Endodermal cell (in vitro differentiated cells): Measurements from ENCODE around the gene MCOLN1. TPM values are rescaled to one million over a fixed set of nuclear protein-coding genes. Genes with fewer than 3 reads are reported as not detected.
"Not testable (repeated sequence)": the region's sequence is repeated elsewhere in the genome, so short reads cannot be mapped to it uniquely, and the experiment has no call there.

Experiments used
- DNase-seq: peaks from one replicate; pipeline ENCODE4 v3.0.0-alpha.2; 2017
- H3K27ac ChIP-seq: 2 replicates; pipeline ENCODE4 v1.5.1; 2013; ENCODE audit warnings: mild to moderate bottlenecking, low read depth, low read length, moderate library complexity
- H3K27me3 ChIP-seq: 2 replicates; pipeline ENCODE4 v1.6.1; 2013; ENCODE audit warnings: mild to moderate bottlenecking, low read length, moderate library complexity; ENCODE audit not compliant: insufficient read depth, control insufficient read depth, poor library complexity, severe bottlenecking
- H3K36me3 ChIP-seq: 2 replicates; pipeline ENCODE4 v1.7.0; 2013; ENCODE audit warnings: mild to moderate bottlenecking, low read length, moderate library complexity; ENCODE audit not compliant: control insufficient read depth, insufficient read depth
- H3K4me1 ChIP-seq: one replicate; pipeline ENCODE4 v1.7.0; 2013; ENCODE audit warnings: low read length; ENCODE audit not compliant: control insufficient read depth, insufficient read depth
- H3K4me3 ChIP-seq: 2 replicates; pipeline ENCODE4 v1.5.1; 2013; ENCODE audit warnings: mild to moderate bottlenecking, low read length, moderate library complexity
- H3K9ac ChIP-seq: 2 replicates; pipeline ENCODE4 v1.6.1; 2013; ENCODE audit warnings: mild to moderate bottlenecking, low read length, moderate library complexity; ENCODE audit not compliant: poor library complexity, severe bottlenecking; ENCODE audit errors: extremely low read depth
- H3K9me3 ChIP-seq: 2 replicates; pipeline ENCODE4 v1.6.1; 2013; ENCODE audit warnings: mild to moderate bottlenecking, low read length, moderate library complexity; ENCODE audit not compliant: control insufficient read depth
- H3K27ac Mint-ChIP-seq: 2 replicates; pipeline ENCODE4 v1.8.0; 2020; ENCODE audit warnings: mixed read lengths
- H3K27me3 Mint-ChIP-seq: 2 replicates; pipeline ENCODE4 v1.8.0; 2021; ENCODE audit warnings: mild to moderate bottlenecking, mixed read lengths; ENCODE audit not compliant: insufficient read depth
- H3K36me3 Mint-ChIP-seq: 2 replicates; pipeline ENCODE4 v1.8.0; 2020; ENCODE audit warnings: low read depth, mixed read lengths
- H3K4me1 Mint-ChIP-seq: 2 replicates; pipeline ENCODE4 v1.8.0; 2020; ENCODE audit warnings: mixed read lengths
- H3K4me3 Mint-ChIP-seq: 2 replicates; pipeline ENCODE4 v1.8.0; 2020; ENCODE audit warnings: mild to moderate bottlenecking, moderate library complexity, mixed read lengths
- H3K9me3 Mint-ChIP-seq: 2 replicates; pipeline ENCODE4 v1.8.0; 2020; ENCODE audit warnings: mild to moderate bottlenecking, mixed read lengths
- WGBS, 2 experiments: methylation state at CpG; one replicate each; pipeline versions ENCODE4 v1.1.5 to v1.1.7; 2013; ENCODE audit warnings: missing lambda C conversion rate in 2 of 2, mixed read lengths in 1 of 2; ENCODE audit not compliant: insufficient coverage in 1 of 2, insufficient read length in 1 of 2; 5-methylcytosine and 5-hydroxymethylcytosine counted together
- total RNA-seq, 2 donors: library from RNA; stranded (reverse); fragmentation: NEBNext Ultra II Directional in 1 of 2; extraction: Animal tissue kit (Norgen Biotek cat#: 25700) in 1 of 2; gene quantifications; 2 replicates in 1 of 2; 3 replicates in 1 of 2; pipeline ENCODE4 v1.2.1, GENCODE V29; 2021
- TF ChIP-seq, protein P1 (sequence below): fragments of 200-600 bp; sonication (generic); conservative IDR thresholded peaks from 2 replicates; pipeline ENCODE4 v1.5.0; 2021; ENCODE audit warnings: antibody characterized with exemption, mild to moderate bottlenecking

The MCOLN1 gene
- total RNA-seq, 2 donors from 2014 or later = 18.0 to 21.4 TPM

DNA sequence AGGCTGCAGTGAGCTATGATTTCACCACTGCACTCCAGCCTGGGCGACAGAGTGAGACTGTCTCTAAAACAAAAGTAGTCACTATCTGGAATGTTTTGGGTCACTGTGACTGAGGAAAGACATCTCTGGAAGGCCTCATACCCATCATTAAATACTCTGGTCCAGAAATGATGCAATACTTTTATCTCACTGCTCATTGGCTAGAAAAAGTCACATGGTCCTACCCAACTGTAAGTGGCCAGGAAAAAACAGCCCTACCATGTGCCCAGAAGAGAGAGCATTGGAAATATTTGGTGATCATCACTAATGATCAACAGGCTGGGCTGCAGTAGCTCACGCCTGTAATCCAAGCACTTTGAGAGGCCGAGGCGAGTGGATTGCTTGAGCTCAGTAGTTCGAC lies 42.9 kb downstream of the MCOLN1 start:
- no peaks in the 10 kb centered on the region for H3K27me3 ChIP-seq
- H3K9me3 Mint-ChIP-seq = no peaks in the 10 kb centered on the region
- DNase-seq = no peak
- no peaks in the 10 kb centered on the region for H3K27me3 Mint-ChIP-seq
- H3K27ac ChIP-seq = no peak overlapping the region
- H3K4me1 Mint-ChIP-seq = no peaks in the 10 kb centered on the region
- WGBS, 2 experiments = 85 to 95% methylated on average over 4 to 5 of the region's 5 CpGs
- H3K4me3 Mint-ChIP-seq = no peak overlapping the region
- no peaks in the 10 kb centered on the region for H3K4me1 ChIP-seq
- no peaks in the 10 kb centered on the region for H3K9me3 ChIP-seq
- no peak overlapping the region for H3K27ac Mint-ChIP-seq
- H3K36me3 ChIP-seq = no peaks in the 10 kb centered on the region
- TF ChIP-seq, protein P1, sequence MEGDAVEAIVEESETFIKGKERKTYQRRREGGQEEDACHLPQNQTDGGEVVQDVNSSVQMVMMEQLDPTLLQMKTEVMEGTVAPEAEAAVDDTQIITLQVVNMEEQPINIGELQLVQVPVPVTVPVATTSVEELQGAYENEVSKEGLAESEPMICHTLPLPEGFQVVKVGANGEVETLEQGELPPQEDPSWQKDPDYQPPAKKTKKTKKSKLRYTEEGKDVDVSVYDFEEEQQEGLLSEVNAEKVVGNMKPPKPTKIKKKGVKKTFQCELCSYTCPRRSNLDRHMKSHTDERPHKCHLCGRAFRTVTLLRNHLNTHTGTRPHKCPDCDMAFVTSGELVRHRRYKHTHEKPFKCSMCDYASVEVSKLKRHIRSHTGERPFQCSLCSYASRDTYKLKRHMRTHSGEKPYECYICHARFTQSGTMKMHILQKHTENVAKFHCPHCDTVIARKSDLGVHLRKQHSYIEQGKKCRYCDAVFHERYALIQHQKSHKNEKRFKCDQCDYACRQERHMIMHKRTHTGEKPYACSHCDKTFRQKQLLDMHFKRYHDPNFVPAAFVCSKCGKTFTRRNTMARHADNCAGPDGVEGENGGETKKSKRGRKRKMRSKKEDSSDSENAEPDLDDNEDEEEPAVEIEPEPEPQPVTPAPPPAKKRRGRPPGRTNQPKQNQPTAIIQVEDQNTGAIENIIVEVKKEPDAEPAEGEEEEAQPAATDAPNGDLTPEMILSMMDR = no peak
- no peak overlapping the region for H3K4me3 ChIP-seq
- no peak overlapping the region for H3K9ac ChIP-seq
- peaks cover 4% of the 10 kb centered on the region for H3K36me3 Mint-ChIP-seq

DNA sequence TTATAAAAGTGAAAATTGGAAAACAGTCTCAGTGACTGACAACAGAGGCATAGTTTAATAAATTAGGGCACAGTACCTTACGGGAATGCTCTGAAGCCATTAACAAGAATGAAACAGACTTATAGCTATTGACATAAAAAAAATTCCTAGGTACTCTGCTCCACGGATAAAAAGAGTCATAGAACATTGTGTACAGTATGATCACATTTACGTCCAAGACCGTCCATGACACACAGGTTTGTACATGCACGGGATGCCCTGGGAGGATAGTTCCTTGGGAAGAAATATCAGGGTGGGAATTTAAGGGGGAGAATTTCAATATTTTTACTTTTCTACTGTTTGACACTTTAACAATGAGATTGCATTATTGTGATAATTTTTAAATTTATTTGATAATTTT lies 48.3 kb downstream of the MCOLN1 start:
- H3K9ac ChIP-seq = no peak overlapping the region
- TF ChIP-seq, protein P1 = no peak
- no peaks in the 10 kb centered on the region for H3K9me3 ChIP-seq
- 85 to 89% methylated on average over 4 to 5 of the region's 5 CpGs for WGBS, 2 experiments
- Mint-ChIP-seq H3K36me3 (no peaks in the 10 kb centered on the region), H3K9me3 (no peaks in the 10 kb centered on the region), H3K27ac (no peak overlapping the region), H3K27me3 (peaks cover 2% of the 10 kb centered on the region), H3K4me3 (no peak overlapping the region), H3K4me1 (no peaks in the 10 kb centered on the region)
- H3K4me1 ChIP-seq = no peaks in the 10 kb centered on the region
- H3K27me3 ChIP-seq = no peaks in the 10 kb centered on the region
- H3K4me3 ChIP-seq = no peak overlapping the region
- DNase-seq = no peak
- H3K36me3 ChIP-seq = no peaks in the 10 kb centered on the region
- H3K27ac ChIP-seq = no peak overlapping the region

DNA sequence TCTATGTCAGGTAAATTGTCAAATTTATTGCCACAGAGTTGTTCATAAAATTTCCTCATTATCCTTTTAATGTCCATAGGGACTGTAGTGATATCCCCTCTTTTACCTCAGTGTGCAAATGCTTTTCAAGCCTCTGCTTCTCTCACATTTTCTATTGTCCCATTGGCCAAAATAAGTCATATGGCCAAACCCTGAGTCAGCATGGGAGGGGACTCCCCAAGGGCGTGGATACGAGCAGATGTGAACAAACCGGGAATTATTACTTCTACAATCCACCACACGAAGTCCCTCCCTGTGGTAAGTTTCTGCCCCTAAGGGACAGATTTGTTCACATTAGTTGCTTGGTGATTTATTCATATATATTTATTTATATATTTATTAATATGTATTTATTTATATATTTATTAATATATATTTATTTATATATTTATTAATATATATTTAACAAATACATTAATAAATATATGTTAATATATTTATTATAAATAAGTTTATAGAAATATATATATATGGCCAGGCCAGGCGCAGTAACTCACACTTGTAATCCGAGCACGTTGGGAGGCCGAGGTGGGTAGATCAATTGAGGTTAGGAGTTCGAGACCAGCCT lies 53.1 kb downstream of the MCOLN1 start:
- H3K27me3 ChIP-seq = peaks cover 16% of the 10 kb centered on the region
- H3K36me3 ChIP-seq = no peaks in the 10 kb centered on the region
- DNase-seq = no peak
- H3K4me3 ChIP-seq = no peak overlapping the region
- Mint-ChIP-seq H3K36me3 (no peaks in the 10 kb centered on the region), H3K4me1 (no peaks in the 10 kb centered on the region), H3K9me3 (no peaks in the 10 kb centered on the region), H3K4me3 (no peak overlapping the region), H3K27ac (no peak overlapping the region), H3K27me3 (peaks cover 22% of the 10 kb centered on the region)
- TF ChIP-seq, protein P1 = no peak
- WGBS, 2 experiments = 85 to 95% methylated on average over 5 to 9 of the region's 9 CpGs
- no peak overlapping the region for H3K9ac ChIP-seq
- no peaks in the 10 kb centered on the region for H3K4me1 ChIP-seq
- H3K9me3 ChIP-seq = no peaks in the 10 kb centered on the region
- no peak overlapping the region for H3K27ac ChIP-seq

DNA sequence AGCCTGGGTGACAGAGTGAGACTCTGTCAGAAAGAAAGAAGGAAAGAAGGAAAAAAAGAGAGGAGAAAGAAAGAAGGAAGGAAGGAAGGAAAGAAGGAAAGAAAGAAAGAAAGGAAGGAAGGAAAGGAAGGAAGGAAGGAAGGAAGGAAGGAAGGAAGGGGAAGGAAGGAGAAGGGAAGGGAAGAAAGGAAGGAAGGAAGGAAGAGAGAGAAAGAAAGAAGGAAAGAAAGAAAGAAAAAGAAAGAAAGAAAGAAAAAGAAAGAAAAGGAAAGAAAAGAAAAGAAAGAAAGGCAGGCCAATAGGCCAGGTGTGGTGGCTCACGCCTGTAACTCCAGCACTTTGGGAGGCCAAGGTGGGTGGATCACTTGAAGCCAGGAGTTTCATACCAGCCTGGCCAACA lies 55.0 kb downstream of the MCOLN1 start:
- peaks cover 30% of the 10 kb centered on the region for H3K27me3 Mint-ChIP-seq
- not testable (repeated sequence) for H3K36me3 Mint-ChIP-seq, H3K27ac Mint-ChIP-seq, H3K4me1 ChIP-seq, H3K9ac ChIP-seq, H3K9me3 ChIP-seq, H3K36me3 ChIP-seq, H3K4me3 Mint-ChIP-seq, DNase-seq, H3K9me3 Mint-ChIP-seq, H3K4me3 ChIP-seq, H3K4me1 Mint-ChIP-seq, H3K27ac ChIP-seq
- WGBS, 2 experiments = 80 to 85% methylated on average over 1 of the region's 1 CpG
- peaks cover 16% of the 10 kb centered on the region for H3K27me3 ChIP-seq
